GM19193 (cell line): ENCODE measurements around the gene TMED6.
A peak's percentile ranks its signal among the peaks of the same experiment; 100 is the strongest.

Source experiments
- POLR2A ChIP-seq: IDR thresholded peaks from 4 replicates; pipeline ENCODE4 v1.6.1; 2011; ENCODE audit not compliant: insufficient read depth, insufficient read length; ENCODE audit errors: extremely low read depth

TMED6 gene

GRCh38 chr16:69371564-69371963 lies 20.0 kb upstream of the TMED6 start:
- TF ChIP-seq POLR2A, result no peak

GRCh38 chr16:69368866-69369265 lies 17.3 kb upstream of the TMED6 start:
- TF ChIP-seq POLR2A, result no peak

GRCh38 chr16:69367980-69368379 lies 16.4 kb upstream of the TMED6 start:
- no peak for TF ChIP-seq POLR2A

GRCh38 chr16:69366431-69366830 lies 14.8 kb upstream of the TMED6 start:
- TF ChIP-seq POLR2A, result no peak

GRCh38 chr16:69365901-69366300 lies 14.3 kb upstream of the TMED6 start:
- no peak for TF ChIP-seq POLR2A

GRCh38 chr16:69364088-69364487 lies 12.5 kb upstream of the TMED6 start:
- TF ChIP-seq POLR2A, result no peak

GRCh38 chr16:69363281-69363717 lies 11.7 kb upstream of the TMED6 start:
- TF ChIP-seq POLR2A, result no peak

GRCh38 chr16:69350536-69351133 lies 951 bp downstream of the TMED6 start:
- no peak for TF ChIP-seq POLR2A

- TF ChIP-seq POLR2A, result no peak
Measured at GRCh38 chr16:69349536-69349935, 2.0 kb downstream of the TMED6 start.

GRCh38 chr16:69348222-69348621 lies 3.4 kb downstream of the TMED6 start:
- no peak for TF ChIP-seq POLR2A

- no peak for TF ChIP-seq POLR2A
Measured at GRCh38 chr16:69346683-69347082, 4.9 kb downstream of the TMED6 start.

GRCh38 chr16:69345923-69346322 lies 5.7 kb downstream of the TMED6 start:
- no peak for TF ChIP-seq POLR2A

GRCh38 chr16:69344171-69344570 lies 7.4 kb downstream of the TMED6 start:
- TF ChIP-seq POLR2A, result no peak

- TF ChIP-seq POLR2A, result no peak
Measured at GRCh38 chr16:69340095-69340644, 11.4 kb downstream of the TMED6 start.

- peak; percentile 96 for TF ChIP-seq POLR2A
Measured at GRCh38 chr16:69339289-69340094, 12.1 kb downstream of the TMED6 start, which contains the start of the genes COG8 and NIP7. COG8 (minus strand) TSS chr16:69339564; CDS start chr16:69339552, 12 bp downstream. NIP7 (plus strand) TSS chr16:69339772; CDS start chr16:69339830, 58 bp downstream.

GRCh38 chr16:69338557-69339288 lies 12.9 kb downstream of the TMED6 start:
- no peak for TF ChIP-seq POLR2A

GRCh38 chr16:69334696-69335095 lies 16.9 kb downstream of the TMED6 start:
- TF ChIP-seq POLR2A, result no peak
